NCI-H748 treated with DMSO at 0.1 percent for 48 hours (cell line): ENCODE results near the gene DCDC2C.
A peak's percentile ranks its signal among the peaks of the same experiment; 100 is the strongest.

Experiments used
- DNase-seq: peaks from one replicate; lab custom pipeline; 2025; lab: John Stamatoyannopoulos, UW

DCDC2C gene

GRCh38 chr2:3747032-3747654, 43.8 kb downstream of the DCDC2C start:
- no peak for DNase-seq

GRCh38 chr2:3747826-3748225, 44.5 kb downstream of the DCDC2C start:
- no peak for DNase-seq

- no peak for DNase-seq
These were observed 45.8 kb downstream of the DCDC2C start for GRCh38 chr2:3749201-3749600.

GRCh38 chr2:3751251-3751650, 47.9 kb downstream of the DCDC2C start:
- no peak for DNase-seq

GRCh38 chr2:3751806-3752205, 48.4 kb downstream of the DCDC2C start:
- no peak for DNase-seq

GRCh38 chr2:3752376-3752775, 49.0 kb downstream of the DCDC2C start:
- DNase-seq, result no peak

- no peak for DNase-seq
These were observed 50.2 kb downstream of the DCDC2C start for GRCh38 chr2:3753561-3753960.

GRCh38 chr2:3754280-3754679, 50.9 kb downstream of the DCDC2C start:
- DNase-seq, result no peak

GRCh38 chr2:3754795-3755194, 51.4 kb downstream of the DCDC2C start:
- no peak for DNase-seq

- no peak for DNase-seq
These were observed 51.9 kb downstream of the DCDC2C start for GRCh38 chr2:3755277-3755676.

GRCh38 chr2:3756306-3756705, 52.9 kb downstream of the DCDC2C start:
- peak; percentile 89 for DNase-seq

- no peak for DNase-seq
These were observed 55.5 kb downstream of the DCDC2C start for GRCh38 chr2:3758906-3759305.

- DNase-seq, result no peak
These were observed 56.0 kb downstream of the DCDC2C start for GRCh38 chr2:3759331-3759730.

GRCh38 chr2:3759761-3760160, 56.4 kb downstream of the DCDC2C start:
- no peak for DNase-seq

GRCh38 chr2:3761272-3761671, 57.9 kb downstream of the DCDC2C start:
- DNase-seq, result no peak

GRCh38 chr2:3762771-3763447, 59.5 kb downstream of the DCDC2C start:
- DNase-seq, result no peak

GRCh38 chr2:3766824-3767223, 63.4 kb downstream of the DCDC2C start:
- DNase-seq, result no peak

GRCh38 chr2:3768960-3769765, 65.8 kb downstream of the DCDC2C start:
- DNase-seq, result no peak

GRCh38 chr2:3769766-3770165, 66.4 kb downstream of the DCDC2C start:
- no peak for DNase-seq

- no peak for DNase-seq
These were observed 67.5 kb downstream of the DCDC2C start for GRCh38 chr2:3770724-3771415.

GRCh38 chr2:3771576-3771975, 68.2 kb downstream of the DCDC2C start:
- no peak for DNase-seq

GRCh38 chr2:3774336-3774735, 71.0 kb downstream of the DCDC2C start:
- DNase-seq, result no peak

- no peak for DNase-seq
These were observed 72.9 kb downstream of the DCDC2C start for GRCh38 chr2:3776311-3776710.
